IMR-90 (cell line): Measurements from ENCODE around the gene DRD2. TPM values are rescaled to one million over a fixed set of nuclear protein-coding genes. Genes with fewer than 3 reads are reported as not detected.

Experiments used
- ATAC-seq: fragments of 200-7000 bp; cut with Tn5 transposase; 2 replicates; pipeline ENCODE4 v1.9.1; 2020; ENCODE audit warnings: low read depth, mild to moderate bottlenecking, moderate library complexity
- BruUV-seq: library from RNA; stranded (reverse); fragments of 400-500 nt; replicated peaks from 2 replicates; lab custom pipeline; 2021; lab: Mats Ljungman, UMichigan
- CTCF ChIA-PET: fragments of 300-600 bp; formaldehyde crosslinking; extraction: SDS; loops from one replicate; lab custom pipeline; 2021; ENCODE audit warnings: antibody characterized with exemption; lab: Yijun Ruan, JAX
- POLR2A ChIA-PET: fragments of 300-600 bp; sonication (Branson Sonifier 250); formaldehyde crosslinking; loops from one replicate; lab custom pipeline; 2022; ENCODE audit warnings: antibody characterized with exemption; ENCODE audit not compliant: unreplicated experiment; lab: Charles Lee
- DNase-seq: peaks from one replicate; pipeline ENCODE4 v3.0.0; 2013
- H2AFZ ChIP-seq: replicated peaks from 2 replicates; pipeline ENCODE3; 2013; ENCODE audit warnings: low read length, mild to moderate bottlenecking; ENCODE audit not compliant: poor library complexity
- H2AK5ac ChIP-seq: 2 replicates; pipeline ENCODE4 v1.6.1; 2013; ENCODE audit warnings: low read depth, low read length, inconsistent platforms
- H2AK9ac ChIP-seq: replicated peaks from 2 replicates; pipeline ENCODE3; 2013; ENCODE audit warnings: mild to moderate bottlenecking, low read depth, low read length, moderate library complexity; ENCODE audit not compliant: poor library complexity
- H2BK120ac ChIP-seq: 2 replicates; pipeline ENCODE4 v1.6.1; 2013; ENCODE audit warnings: low read depth, low read length, inconsistent platforms
- H2BK15ac ChIP-seq: 3 replicates; pipeline ENCODE4 v1.6.1; 2013; ENCODE audit warnings: low read depth, low read length, inconsistent platforms
- H2BK20ac ChIP-seq: 2 replicates; pipeline ENCODE4 v1.6.1; 2013; ENCODE audit warnings: low read depth, mild to moderate bottlenecking, inconsistent platforms, low read length, moderate library complexity
- H2BK5ac ChIP-seq: 2 replicates; pipeline ENCODE4 v1.6.1; 2013; ENCODE audit warnings: mild to moderate bottlenecking, low read depth, low read length, inconsistent platforms; ENCODE audit not compliant: poor library complexity, severe bottlenecking
- H3K14ac ChIP-seq: replicated peaks from 2 replicates; pipeline ENCODE4 v1.6.1; 2013; ENCODE audit warnings: low read depth, low read length, inconsistent platforms
- H3K18ac ChIP-seq: 2 replicates; pipeline ENCODE4 v1.6.1; 2013; ENCODE audit warnings: low read depth, low read length, control low read depth
- H3K23ac ChIP-seq: 2 replicates; pipeline ENCODE4 v1.6.1; 2013; ENCODE audit warnings: low read depth, low read length, inconsistent platforms
- H3K27ac ChIP-seq: 2 replicates; pipeline ENCODE4 v1.5.1; 2013; ENCODE audit warnings: mild to moderate bottlenecking, control low read depth, low read length; ENCODE audit not compliant: insufficient read depth
- H3K27me3 ChIP-seq: 2 replicates; pipeline ENCODE4 v1.6.1; 2013; ENCODE audit warnings: low read length; ENCODE audit not compliant: control insufficient read depth, insufficient read depth
- H3K36me3 ChIP-seq: 2 replicates; pipeline ENCODE4 v1.6.1; 2013; ENCODE audit warnings: low read length, mixed read lengths; ENCODE audit not compliant: control insufficient read depth, insufficient read depth
- H3K4ac ChIP-seq: 2 replicates; pipeline ENCODE4 v1.6.1; 2013; ENCODE audit warnings: low read depth, low read length, inconsistent platforms
- H3K4me1 ChIP-seq: 2 replicates; pipeline ENCODE4 v1.6.1; 2013; ENCODE audit warnings: low read length, mixed read lengths; ENCODE audit not compliant: control insufficient read depth, insufficient read depth
- H3K4me2 ChIP-seq: 2 replicates; pipeline ENCODE4 v1.6.1; 2013; ENCODE audit warnings: low read depth, mild to moderate bottlenecking, control low read depth, low read length, moderate library complexity
- H3K4me3 ChIP-seq: 2 replicates; pipeline ENCODE4 v1.5.1; 2013; ENCODE audit warnings: low read depth, mild to moderate bottlenecking, control low read depth, low read length, moderate library complexity; ENCODE audit not compliant: insufficient read depth
- H3K56ac ChIP-seq: 2 replicates; pipeline ENCODE4 v1.6.1; 2013; ENCODE audit warnings: low read length, inconsistent platforms; ENCODE audit not compliant: insufficient read depth; ENCODE audit errors: extremely low read depth
- H3K79me1 ChIP-seq, 2 experiments: 2 replicates each; pipeline ENCODE4 v1.6.1; 2013; ENCODE audit warnings: low read length in 2 of 2, inconsistent platforms in 1 of 2, low read depth in 1 of 2
- H3K9ac ChIP-seq: 2 replicates; pipeline ENCODE4 v1.6.1; 2013; ENCODE audit warnings: low read depth, low read length, control low read depth
- H3K9me1 ChIP-seq: 2 replicates; pipeline ENCODE4 v1.6.1; 2013; ENCODE audit warnings: low read length, inconsistent platforms; ENCODE audit not compliant: insufficient read depth
- H3K9me3 ChIP-seq: 2 replicates; pipeline ENCODE4 v1.6.1; 2013; ENCODE audit warnings: low read length; ENCODE audit not compliant: control insufficient read depth, insufficient read depth
- H4K20me1 ChIP-seq: 2 replicates; pipeline ENCODE4 v1.6.1; 2013; ENCODE audit warnings: low read length, inconsistent platforms; ENCODE audit not compliant: insufficient read depth
- H4K5ac ChIP-seq: 2 replicates; pipeline ENCODE4 v1.6.1; 2013; ENCODE audit warnings: mild to moderate bottlenecking, low read depth, low read length, control low read depth
- H4K8ac ChIP-seq, 2 experiments: 2 replicates each; pipeline ENCODE4 v1.6.1; 2013; ENCODE audit warnings: low read depth in 2 of 2, low read length in 2 of 2, control low read depth in 1 of 2, inconsistent platforms in 1 of 2
- H4K91ac ChIP-seq: 2 replicates; pipeline ENCODE4 v1.6.1; 2013; ENCODE audit warnings: low read depth, low read length, inconsistent platforms; ENCODE audit not compliant: insufficient read depth
- BHLHE40 ChIP-seq: fragments of 150-350 bp; IDR thresholded peaks from 2 replicates; pipeline ENCODE4 v1.6.1; 2016; ENCODE audit warnings: mild to moderate bottlenecking, low read depth, low read length
- CEBPB ChIP-seq: IDR thresholded peaks from 2 replicates; pipeline ENCODE4 v1.6.1; 2012; ENCODE audit warnings: low read depth, low read length, improper control_type of control experiment
- CHD1 ChIP-seq: IDR thresholded peaks from 2 replicates; pipeline ENCODE4 v1.6.1; 2012; ENCODE audit warnings: low read depth, low read length, improper control_type of control experiment
- ELK1 ChIP-seq: fragments of 150-350 bp; IDR thresholded peaks from 2 replicates; pipeline ENCODE4 v1.6.1; 2016; ENCODE audit warnings: low read depth, mild to moderate bottlenecking, low read length, moderate library complexity, borderline replicate concordance
- FOS ChIP-seq: fragments of 150-350 bp; IDR thresholded peaks from 2 replicates; pipeline ENCODE4 v1.6.1; 2016; ENCODE audit warnings: low read depth, low read length
- MAFK ChIP-seq: IDR thresholded peaks from 2 replicates; pipeline ENCODE4 v1.6.1; 2012; ENCODE audit warnings: low read depth, low read length, improper control_type of control experiment
- MAZ ChIP-seq: IDR thresholded peaks from 2 replicates; pipeline ENCODE4 v1.6.1; 2012; ENCODE audit warnings: low read depth, mild to moderate bottlenecking, low read length, improper control_type of control experiment, moderate library complexity, borderline replicate concordance
- MXI1 ChIP-seq: IDR thresholded peaks from 2 replicates; pipeline ENCODE4 v1.6.1; 2012; ENCODE audit warnings: low read depth, mild to moderate bottlenecking, low read length, moderate library complexity, borderline replicate concordance
- NFE2L2 ChIP-seq: fragments of 150-350 bp; IDR thresholded peaks from 2 replicates; pipeline ENCODE4 v1.6.1; 2016; ENCODE audit warnings: low read depth, mild to moderate bottlenecking, low read length
- POLR2A ChIP-seq: IDR thresholded peaks from 2 replicates; pipeline ENCODE4 v1.6.1; 2012; ENCODE audit warnings: mild to moderate bottlenecking, low read depth, low read length
- RAD21 ChIP-seq: IDR thresholded peaks from 2 replicates; pipeline ENCODE4 v1.6.1; 2012; ENCODE audit warnings: low read length, improper control_type of control experiment
- RCOR1 ChIP-seq: IDR thresholded peaks from 2 replicates; pipeline ENCODE4 v1.6.1; 2012; ENCODE audit warnings: mild to moderate bottlenecking, low read length, improper control_type of control experiment; ENCODE audit not compliant: insufficient replicate concordance
- RFX5 ChIP-seq: IDR thresholded peaks from 2 replicates; pipeline ENCODE4 v1.8.0; 2012; ENCODE audit warnings: low read depth, mild to moderate bottlenecking, low read length, moderate library complexity
- SMC3 ChIP-seq: fragments of 150-350 bp; IDR thresholded peaks from 2 replicates; pipeline ENCODE4 v1.6.1; 2016; ENCODE audit warnings: low read depth, mild to moderate bottlenecking, antibody characterized with exemption, low read length, moderate library complexity
- USF2 ChIP-seq: fragments of 150-350 bp; IDR thresholded peaks from 2 replicates; pipeline ENCODE4 v1.6.1; 2017; ENCODE audit warnings: mild to moderate bottlenecking, antibody characterized with exemption, low read length, low read depth
- WGBS, 2 experiments: methylation state at CpG; one replicate each; pipeline versions ENCODE4 v1.1.5 to v1.1.7; 2013; ENCODE audit warnings: missing lambda C conversion rate in 2 of 2; ENCODE audit not compliant: insufficient read length in 1 of 2; ENCODE audit errors: extremely low coverage in 2 of 2; 5-methylcytosine and 5-hydroxymethylcytosine counted together
- dilution Hi-C: fragments of 300-500 bp; cut with HindIII; formaldehyde crosslinking; loops from one replicate; pipeline ENCODE4 v1.14.3; 2018; ENCODE audit warnings: low sequenced_read_pairs; ENCODE audit not compliant: unreplicated experiment
- in situ Hi-C: fragments of 300-500 bp; cut with MboI; formaldehyde crosslinking; loops from 3 replicates; pipeline ENCODE4 v1.14.3; 2019; ENCODE audit warnings: low sequenced_read_pairs, inconsistent platforms, mixed read lengths
- intact Hi-C: fragments of 100-400 bp; cut with micrococcal nuclease; formaldehyde crosslinking; loops from 2 replicates; pipeline ENCODE4 v1.10.0; 2022
- polyA plus RNA-seq, 3 experiments: library from polyadenylated mRNA; depleted of rRNA; stranded (reverse); fragments of >200 nt; gene quantifications; 2 replicates each; pipeline ENCODE4 v1.2.3, GENCODE V29; 2012; ENCODE audit warnings: low replicate concordance in 1 of 3
- total RNA-seq: library from RNA; depleted of rRNA; stranded (reverse); fragments of >200 nt; gene quantifications from 2 replicates; pipeline ENCODE4 v1.2.3, GENCODE V29; 2012
- TF ChIP-seq, protein P1 (sequence below): conservative IDR thresholded peaks from 2 replicates; pipeline ENCODE4 v1.5.1; 2012; ENCODE audit warnings: mild to moderate bottlenecking, low read depth, low read length, improper control_type of control experiment

Gene DRD2
- total and polyA plus RNA-seq, 2 of the 4 experiments (the other 2 are of a cell fraction): not detected

- Histone ChIP-seq H3K14ac (no peak overlapping the region), H2AK5ac (no peak overlapping the region), H3K56ac (no peak overlapping the region), H4K5ac (no peak overlapping the region), H3K9me3 (no peaks in the 10 kb centered on the region), H2BK120ac (no peak overlapping the region), H3K27ac (no peak overlapping the region), H3K9ac (no peak overlapping the region), H2BK20ac (no peak overlapping the region), H2AFZ (no peak overlapping the region), H2BK15ac (no peak overlapping the region), H3K4me2 (no peak overlapping the region), H3K27me3 (no peaks in the 10 kb centered on the region; the same call in 1 of the 2 replicates), H3K23ac (no peak overlapping the region), H3K9me1 (no peaks in the 10 kb centered on the region), H3K4ac (no peak overlapping the region), H4K20me1 (no peaks in the 10 kb centered on the region), H3K4me3 (no peak overlapping the region), H3K4me1 (no peaks in the 10 kb centered on the region), H4K8ac (no peak overlapping the region), H3K79me1 (no peaks in the 10 kb centered on the region), H2AK9ac (no peak overlapping the region), H3K36me3 (no peaks in the 10 kb centered on the region), H2BK5ac (no peak overlapping the region), H4K91ac (no peak overlapping the region), H3K18ac (no peak overlapping the region)
- in situ Hi-C loops: no loop called here
- CTCF ChIA-PET: no interaction called here
- dilution Hi-C loops: no loop called here
- BruUV-seq: no TSS peak
- whole genome bisulfite sequencing, 2 experiments: no CpG with 5 or more reads among the region's 6 CpGs
- intact Hi-C loops: no loop called here
- TF ChIP-seq POLR2A (no peak), CHD1 (no peak), BHLHE40 (no peak), SMC3 (no peak), USF2 (no peak), ELK1 (no peak), FOS (no peak), RAD21 (no peak), MAZ (no peak), NFE2L2 (no peak), CEBPB (no peak), MAFK (no peak), RCOR1 (no peak), RFX5 (no peak), MXI1 (no peak)
- TF ChIP-seq, protein P1, sequence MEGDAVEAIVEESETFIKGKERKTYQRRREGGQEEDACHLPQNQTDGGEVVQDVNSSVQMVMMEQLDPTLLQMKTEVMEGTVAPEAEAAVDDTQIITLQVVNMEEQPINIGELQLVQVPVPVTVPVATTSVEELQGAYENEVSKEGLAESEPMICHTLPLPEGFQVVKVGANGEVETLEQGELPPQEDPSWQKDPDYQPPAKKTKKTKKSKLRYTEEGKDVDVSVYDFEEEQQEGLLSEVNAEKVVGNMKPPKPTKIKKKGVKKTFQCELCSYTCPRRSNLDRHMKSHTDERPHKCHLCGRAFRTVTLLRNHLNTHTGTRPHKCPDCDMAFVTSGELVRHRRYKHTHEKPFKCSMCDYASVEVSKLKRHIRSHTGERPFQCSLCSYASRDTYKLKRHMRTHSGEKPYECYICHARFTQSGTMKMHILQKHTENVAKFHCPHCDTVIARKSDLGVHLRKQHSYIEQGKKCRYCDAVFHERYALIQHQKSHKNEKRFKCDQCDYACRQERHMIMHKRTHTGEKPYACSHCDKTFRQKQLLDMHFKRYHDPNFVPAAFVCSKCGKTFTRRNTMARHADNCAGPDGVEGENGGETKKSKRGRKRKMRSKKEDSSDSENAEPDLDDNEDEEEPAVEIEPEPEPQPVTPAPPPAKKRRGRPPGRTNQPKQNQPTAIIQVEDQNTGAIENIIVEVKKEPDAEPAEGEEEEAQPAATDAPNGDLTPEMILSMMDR: no peak
- POLR2A ChIA-PET: no interaction called here
- ATAC-seq (no peak), DNase-seq (no peak)
These were observed 42.2 kb upstream of the DRD2 start for GRCh38 chr11:113517361-113517760.
